ENCODE measurements around the gene REEP6. TPM values are rescaled to one million over a fixed set of nuclear protein-coding genes. Genes with fewer than 3 reads are reported as not detected.
"Not testable (repeated sequence)": the region's sequence is repeated elsewhere in the genome, so short reads cannot be mapped to it uniquely, and the experiment has no call there.

REEP6 gene
- polyA plus RNA-seq, 10 donors: 1.4 to 2.6 (median 1.8) TPM

- DNase-seq: no peak
Measured at GRCh38 chr19:1489463-1490310, 1.3 kb upstream of the REEP6 start.

GRCh38 chr19:1490311-1491113, 469 bp upstream of the REEP6 start, which contains the start of gene PCSK4:
TSS of gene PCSK4 (minus strand) at chr19:1490350. CDS start at chr19:1490346, 4 bp downstream.
- peak; percentile 98 to 99 (median 99) for DNase-seq

GRCh38 chr19:1491849-1492170, 829 bp downstream of the REEP6 start:
- DNase-seq: no peak

- no peak for DNase-seq
Measured at GRCh38 chr19:1492474-1493006, 1.6 kb downstream of the REEP6 start.

GRCh38 chr19:1494115-1494815, 3.3 kb downstream of the REEP6 start:
- DNase-seq: no peak

GRCh38 chr19:1495051-1495798, 4.2 kb downstream of the REEP6 start:
- DNase-seq: no peak

GRCh38 chr19:1495799-1496713, 5.1 kb downstream of the REEP6 start:
- no peak for DNase-seq

GRCh38 chr19:1496714-1497577, 6.0 kb downstream of the REEP6 start:
- DNase-seq: no peak

GRCh38 chr19:1497578-1498235, 6.7 kb downstream of the REEP6 start:
- no peak for DNase-seq

GRCh38 chr19:1499231-1499630, 8.2 kb downstream of the REEP6 start:
- not testable (repeated sequence) for DNase-seq

GRCh38 chr19:1501200-1501595, 10.2 kb downstream of the REEP6 start:
- DNase-seq: no peak

- no peak for DNase-seq
Measured at GRCh38 chr19:1502433-1503088, 11.6 kb downstream of the REEP6 start.

GRCh38 chr19:1503089-1503924, 12.3 kb downstream of the REEP6 start:
- no peak for DNase-seq

GRCh38 chr19:1503925-1504773, 13.2 kb downstream of the REEP6 start:
- DNase-seq: no peak

GRCh38 chr19:1505012-1505411, 14.0 kb downstream of the REEP6 start:
- DNase-seq: no peak
